ENCODE measurements around the gene FHIP1B.

Gene FHIP1B

DNA sequence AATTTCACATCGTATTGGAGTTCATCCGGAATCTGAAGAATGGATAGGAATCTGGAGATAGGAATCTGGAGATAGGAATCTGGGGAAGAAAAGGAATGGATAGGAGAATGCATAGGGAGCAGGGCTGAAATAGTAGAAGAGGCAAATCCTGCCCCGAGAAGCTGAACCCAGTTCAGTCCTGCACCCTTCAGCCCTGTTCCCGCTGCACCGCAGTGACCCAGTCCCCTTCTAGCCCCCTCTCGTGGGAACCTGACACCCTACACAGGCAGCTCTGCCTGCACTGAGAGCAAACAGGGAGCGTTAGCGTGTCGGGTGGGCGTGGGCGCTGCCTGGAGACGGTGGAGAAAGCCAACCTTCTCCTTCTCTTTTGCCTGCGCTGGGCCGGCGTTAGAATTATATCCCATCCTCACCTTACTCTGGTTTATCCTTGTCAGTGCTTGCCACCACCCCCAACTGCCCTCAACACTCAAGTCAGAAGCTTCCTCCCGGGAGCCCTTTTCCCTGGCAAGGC is 24.2 kb upstream of the FHIP1B start:
- H3K4me3 ChIP-seq (ENCODE audit: low read depth, low read length), result no peak overlapping the region
- H3K9me3 ChIP-seq (ENCODE audit: control insufficient read depth, low read length), result no peaks in the 10 kb centered on the region
- TF ChIP-seq, protein P1, sequence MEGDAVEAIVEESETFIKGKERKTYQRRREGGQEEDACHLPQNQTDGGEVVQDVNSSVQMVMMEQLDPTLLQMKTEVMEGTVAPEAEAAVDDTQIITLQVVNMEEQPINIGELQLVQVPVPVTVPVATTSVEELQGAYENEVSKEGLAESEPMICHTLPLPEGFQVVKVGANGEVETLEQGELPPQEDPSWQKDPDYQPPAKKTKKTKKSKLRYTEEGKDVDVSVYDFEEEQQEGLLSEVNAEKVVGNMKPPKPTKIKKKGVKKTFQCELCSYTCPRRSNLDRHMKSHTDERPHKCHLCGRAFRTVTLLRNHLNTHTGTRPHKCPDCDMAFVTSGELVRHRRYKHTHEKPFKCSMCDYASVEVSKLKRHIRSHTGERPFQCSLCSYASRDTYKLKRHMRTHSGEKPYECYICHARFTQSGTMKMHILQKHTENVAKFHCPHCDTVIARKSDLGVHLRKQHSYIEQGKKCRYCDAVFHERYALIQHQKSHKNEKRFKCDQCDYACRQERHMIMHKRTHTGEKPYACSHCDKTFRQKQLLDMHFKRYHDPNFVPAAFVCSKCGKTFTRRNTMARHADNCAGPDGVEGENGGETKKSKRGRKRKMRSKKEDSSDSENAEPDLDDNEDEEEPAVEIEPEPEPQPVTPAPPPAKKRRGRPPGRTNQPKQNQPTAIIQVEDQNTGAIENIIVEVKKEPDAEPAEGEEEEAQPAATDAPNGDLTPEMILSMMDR (IDR thresholded peaks at IDR 0.05), result no peak
- no peaks in the 10 kb centered on the region for H3K27me3 ChIP-seq (ENCODE audit: control insufficient read depth, insufficient read depth, low read length)
- H3K36me3 ChIP-seq (ENCODE audit: control insufficient read depth, insufficient read depth, low read length), result no peaks in the 10 kb centered on the region
- H2AFZ ChIP-seq, result peak overlapping the region; percentile 62
- H3K4me2 ChIP-seq (ENCODE audit: low read length), result peak overlapping the region; percentile 61
- no peak overlapping the region for H3K27ac ChIP-seq
- no peaks in the 10 kb centered on the region for H3K79me2 ChIP-seq
- H3K4me1 ChIP-seq, result no peaks in the 10 kb centered on the region
- H3K9ac ChIP-seq, result no peak overlapping the region

DNA sequence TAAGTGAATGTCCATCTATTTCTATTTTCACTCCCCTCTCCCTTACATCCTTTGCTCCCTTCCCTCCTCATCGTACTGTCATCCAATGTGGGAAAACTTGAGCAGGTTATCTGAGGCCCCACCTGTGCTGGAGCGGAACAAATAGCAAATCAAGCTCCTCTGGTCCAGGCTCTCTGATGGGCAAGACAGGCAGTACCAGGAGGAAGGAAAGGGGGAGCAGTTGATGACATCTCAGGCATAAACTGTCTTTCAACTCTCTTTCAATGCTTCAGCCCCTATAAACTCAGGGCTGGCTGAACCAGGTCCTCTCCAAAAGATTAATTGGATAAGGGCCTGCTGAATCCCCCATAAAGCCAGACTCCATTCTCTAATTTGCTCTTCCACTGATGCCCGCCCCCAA is 23.7 kb upstream of the FHIP1B start:
- TF ChIP-seq, protein P1 (IDR thresholded peaks at IDR 0.05), result no peak
- no peaks in the 10 kb centered on the region for H3K36me3 ChIP-seq (ENCODE audit: control insufficient read depth, insufficient read depth, low read length)
- H3K9ac ChIP-seq, result no peak overlapping the region
- no peak overlapping the region for H3K4me3 ChIP-seq (ENCODE audit: low read depth, low read length)
- H3K9me3 ChIP-seq (ENCODE audit: control insufficient read depth, low read length), result no peaks in the 10 kb centered on the region
- no peak overlapping the region for H3K4me2 ChIP-seq (ENCODE audit: low read length)
- no peaks in the 10 kb centered on the region for H3K4me1 ChIP-seq
- no peaks in the 10 kb centered on the region for H3K79me2 ChIP-seq
- no peaks in the 10 kb centered on the region for H3K27me3 ChIP-seq (ENCODE audit: control insufficient read depth, insufficient read depth, low read length)
- no peak overlapping the region for H2AFZ ChIP-seq
- no peak overlapping the region for H3K27ac ChIP-seq

DNA sequence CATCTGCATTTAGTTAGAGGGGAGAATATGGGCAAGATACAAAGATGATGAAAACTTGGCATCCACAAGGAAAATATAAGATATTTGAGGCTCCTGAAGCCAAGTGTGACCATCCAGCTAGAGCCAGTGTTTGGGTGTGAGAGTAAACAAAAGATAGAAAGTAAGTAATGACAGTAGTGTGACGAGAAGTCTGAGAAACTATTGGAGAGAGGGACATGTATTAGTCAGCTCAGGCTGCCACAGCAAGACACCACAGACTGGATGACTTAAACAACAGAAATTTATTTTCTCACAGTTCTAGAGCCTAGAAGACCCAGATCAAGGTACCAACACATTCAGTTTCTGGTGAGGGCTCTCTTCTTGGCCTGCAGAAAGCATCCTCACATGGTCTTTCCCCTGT is 18.8 kb upstream of the FHIP1B start:
- Histone ChIP-seq H3K27ac (no peak overlapping the region), H3K4me2 (ENCODE audit: low read length) (no peak overlapping the region), H3K4me1 (no peaks in the 10 kb centered on the region)

DNA sequence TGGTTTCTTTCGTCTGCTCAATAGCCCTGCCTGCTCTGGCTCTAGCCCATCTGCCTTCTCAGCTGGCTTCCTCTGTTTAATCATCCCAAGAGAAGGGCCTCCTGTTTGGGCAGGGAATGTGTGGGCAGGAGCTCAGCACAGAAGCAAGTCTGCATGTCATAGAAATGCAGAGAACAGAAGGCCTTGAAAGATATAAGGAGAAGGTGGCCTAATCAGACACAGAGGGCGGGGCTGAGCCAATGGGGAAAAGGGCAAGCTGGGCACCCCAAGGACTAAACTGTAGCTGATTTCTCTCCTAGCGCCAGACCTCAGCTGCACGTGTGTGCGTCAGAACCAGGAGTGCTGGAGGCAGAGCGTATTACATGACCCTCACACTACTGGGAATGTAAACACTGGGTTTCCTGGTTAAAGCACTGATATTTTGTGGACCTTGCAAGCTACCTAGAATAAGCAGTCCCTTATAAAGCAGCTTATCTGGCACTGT is 17.6 kb upstream of the FHIP1B start:
- TF ChIP-seq, protein P1 (IDR thresholded peaks at IDR 0.05), result no peak
- Histone ChIP-seq H3K79me2 (no peaks in the 10 kb centered on the region), H2AFZ (no peak overlapping the region), H3K27ac (no peak overlapping the region), H3K4me1 (no peaks in the 10 kb centered on the region), H3K36me3 (ENCODE audit: control insufficient read depth, insufficient read depth, low read length) (no peaks in the 10 kb centered on the region), H3K4me3 (ENCODE audit: low read depth, low read length) (no peak overlapping the region), H3K9me3 (ENCODE audit: control insufficient read depth, low read length) (no peaks in the 10 kb centered on the region), H3K9ac (no peak overlapping the region), H3K4me2 (ENCODE audit: low read length) (no peak overlapping the region), H3K27me3 (ENCODE audit: control insufficient read depth, insufficient read depth, low read length) (no peaks in the 10 kb centered on the region)

More for the DNA sequence above, 18.8 kb upstream of the FHIP1B start:
- Histone ChIP-seq H2AFZ (no peak overlapping the region), H3K9ac (no peak overlapping the region), H3K36me3 (ENCODE audit: control insufficient read depth, insufficient read depth, low read length) (no peaks in the 10 kb centered on the region), H3K4me3 (ENCODE audit: low read depth, low read length) (no peak overlapping the region), H3K27me3 (ENCODE audit: control insufficient read depth, insufficient read depth, low read length) (no peaks in the 10 kb centered on the region), H3K79me2 (no peaks in the 10 kb centered on the region), H3K9me3 (ENCODE audit: control insufficient read depth, low read length) (no peaks in the 10 kb centered on the region)
- TF ChIP-seq, protein P1 (IDR thresholded peaks at IDR 0.05), result no peak

DNA sequence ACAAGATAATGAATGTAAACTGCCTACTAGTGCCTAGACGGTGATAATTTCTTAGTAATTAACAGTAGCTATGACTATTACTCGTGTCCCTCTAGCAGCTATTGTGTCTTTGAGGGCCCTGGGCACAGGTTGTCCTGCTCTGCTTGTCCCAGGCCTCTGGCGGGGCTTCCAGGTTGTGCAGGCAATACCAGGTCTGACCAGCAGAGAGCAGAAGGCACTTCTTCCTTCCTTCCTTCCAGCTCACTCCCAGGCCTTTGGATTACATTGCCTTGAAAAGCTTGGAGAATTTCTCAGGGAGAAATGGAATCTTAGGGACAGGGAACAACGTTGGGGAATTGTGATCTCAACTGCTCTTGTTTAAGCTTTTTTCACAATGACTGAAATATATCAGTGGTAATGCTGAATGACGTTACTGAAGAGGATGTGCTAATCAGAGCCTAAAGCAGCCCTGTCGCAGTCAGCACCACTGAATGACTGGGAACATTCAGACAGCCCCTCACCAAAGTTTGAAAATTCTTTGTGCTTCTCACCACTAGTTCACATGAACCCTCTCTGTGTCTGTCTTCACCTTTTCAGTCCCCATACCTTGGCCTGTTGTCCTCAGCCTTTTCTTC is 16.8 kb upstream of the FHIP1B start:
- H2AFZ ChIP-seq, result no peak overlapping the region
- H3K27ac ChIP-seq, result no peak overlapping the region
- no peaks in the 10 kb centered on the region for H3K4me1 ChIP-seq

More for the DNA sequence above, 16.8 kb upstream of the FHIP1B start:
- Histone ChIP-seq H3K9ac (no peak overlapping the region), H3K9me3 (ENCODE audit: control insufficient read depth, low read length) (no peaks in the 10 kb centered on the region), H3K79me2 (no peaks in the 10 kb centered on the region), H3K27me3 (ENCODE audit: control insufficient read depth, insufficient read depth, low read length) (no peaks in the 10 kb centered on the region), H3K36me3 (ENCODE audit: control insufficient read depth, insufficient read depth, low read length) (no peaks in the 10 kb centered on the region), H3K4me3 (ENCODE audit: low read depth, low read length) (no peak overlapping the region), H3K4me2 (ENCODE audit: low read length) (no peak overlapping the region)
- TF ChIP-seq, protein P1 (IDR thresholded peaks at IDR 0.05), result peak; percentile 74

All from parathyroid adenoma (tissue), 2 donors.